ENCODE measurements around the gene DDX49. TPM values are rescaled to one million over a fixed set of nuclear protein-coding genes. Genes with fewer than 3 reads are reported as not detected.

DDX49 gene, protein sequence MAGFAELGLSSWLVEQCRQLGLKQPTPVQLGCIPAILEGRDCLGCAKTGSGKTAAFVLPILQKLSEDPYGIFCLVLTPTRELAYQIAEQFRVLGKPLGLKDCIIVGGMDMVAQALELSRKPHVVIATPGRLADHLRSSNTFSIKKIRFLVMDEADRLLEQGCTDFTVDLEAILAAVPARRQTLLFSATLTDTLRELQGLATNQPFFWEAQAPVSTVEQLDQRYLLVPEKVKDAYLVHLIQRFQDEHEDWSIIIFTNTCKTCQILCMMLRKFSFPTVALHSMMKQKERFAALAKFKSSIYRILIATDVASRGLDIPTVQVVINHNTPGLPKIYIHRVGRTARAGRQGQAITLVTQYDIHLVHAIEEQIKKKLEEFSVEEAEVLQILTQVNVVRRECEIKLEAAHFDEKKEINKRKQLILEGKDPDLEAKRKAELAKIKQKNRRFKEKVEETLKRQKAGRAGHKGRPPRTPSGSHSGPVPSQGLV
- total RNA-seq: 56.9 and 80.1 TPM in 2 replicates

DNA sequence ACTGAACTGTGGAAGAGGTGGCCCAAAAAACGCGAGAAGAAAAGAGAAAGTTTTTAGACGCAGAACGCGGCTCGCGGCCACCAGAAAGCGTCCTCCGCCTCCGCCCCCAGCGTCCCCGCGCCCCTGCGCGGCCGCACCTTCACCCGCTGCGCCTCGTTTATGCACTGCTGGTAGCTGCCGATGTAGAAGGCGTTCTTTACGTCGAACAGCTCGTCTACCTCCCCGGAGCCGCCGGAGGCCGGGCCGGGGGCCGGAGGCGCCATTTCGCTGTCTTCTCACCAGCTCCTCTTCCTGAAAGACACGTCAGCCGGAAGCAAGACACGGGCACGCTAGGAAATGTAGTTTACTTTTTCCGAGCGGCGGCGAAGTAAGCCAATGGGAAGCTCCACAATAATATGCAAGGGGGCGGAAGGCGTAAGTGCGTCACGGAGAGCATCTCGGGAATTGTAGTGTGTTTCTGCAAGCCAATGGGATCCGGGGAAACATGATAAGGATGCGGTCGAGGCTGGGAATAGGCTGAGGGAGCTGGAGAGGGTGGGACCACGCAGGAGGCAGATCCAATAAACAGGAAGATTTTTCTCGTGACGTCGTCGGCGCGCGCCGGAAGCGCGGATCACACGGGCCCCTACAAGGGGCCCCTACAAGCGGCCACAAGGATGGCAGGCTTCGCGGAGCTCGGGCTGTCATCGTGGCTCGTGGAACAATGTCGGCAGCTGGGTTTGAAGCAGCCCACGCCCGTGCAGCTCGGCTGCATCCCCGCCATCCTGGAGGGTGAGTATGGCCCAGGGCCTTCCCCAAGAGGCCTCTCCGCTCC lies at the start of gene DDX49, which contains the start of gene COPE:
DDX49 (plus strand) TSS at position 630 of the 814 bp plus-strand sequence; CDS start at position 657, 27 bp downstream.
COPE (minus strand) TSS at position 302 of the 814 bp plus-strand sequence; CDS start at position 263, 39 bp downstream.

DNA sequence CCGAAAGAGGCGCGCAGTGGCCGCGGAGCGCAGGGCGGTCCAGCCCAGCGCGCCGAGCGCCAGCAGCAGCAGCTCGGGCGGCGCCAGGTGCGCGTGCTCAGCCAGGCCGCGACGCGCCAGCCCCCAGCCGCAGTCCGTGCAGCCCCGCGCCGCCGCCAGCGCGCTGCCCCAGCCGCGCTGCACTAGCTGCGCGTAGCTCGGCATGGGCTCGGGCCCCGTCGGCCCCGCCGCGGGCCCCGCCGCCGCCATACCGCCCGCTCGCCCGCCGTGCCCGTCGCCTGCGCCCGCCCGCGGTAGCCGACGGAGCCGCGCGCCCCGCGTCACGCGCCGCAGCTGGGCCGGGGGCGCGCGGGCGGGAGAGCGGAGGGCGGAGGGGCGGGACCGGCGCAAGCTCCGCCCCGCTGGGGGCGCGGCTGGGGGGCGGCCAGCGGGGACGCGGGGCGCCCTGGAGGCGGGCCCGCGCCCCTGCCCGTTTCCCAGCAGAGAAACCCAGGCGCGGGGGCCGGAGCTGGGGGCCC lies 23.6 kb upstream of the DDX49 start, which contains the start of gene CERS1:
CERS1 (minus strand) TSS at position 335 of the 518 bp plus-strand sequence; CDS start at position 249, 86 bp downstream.

DNA sequence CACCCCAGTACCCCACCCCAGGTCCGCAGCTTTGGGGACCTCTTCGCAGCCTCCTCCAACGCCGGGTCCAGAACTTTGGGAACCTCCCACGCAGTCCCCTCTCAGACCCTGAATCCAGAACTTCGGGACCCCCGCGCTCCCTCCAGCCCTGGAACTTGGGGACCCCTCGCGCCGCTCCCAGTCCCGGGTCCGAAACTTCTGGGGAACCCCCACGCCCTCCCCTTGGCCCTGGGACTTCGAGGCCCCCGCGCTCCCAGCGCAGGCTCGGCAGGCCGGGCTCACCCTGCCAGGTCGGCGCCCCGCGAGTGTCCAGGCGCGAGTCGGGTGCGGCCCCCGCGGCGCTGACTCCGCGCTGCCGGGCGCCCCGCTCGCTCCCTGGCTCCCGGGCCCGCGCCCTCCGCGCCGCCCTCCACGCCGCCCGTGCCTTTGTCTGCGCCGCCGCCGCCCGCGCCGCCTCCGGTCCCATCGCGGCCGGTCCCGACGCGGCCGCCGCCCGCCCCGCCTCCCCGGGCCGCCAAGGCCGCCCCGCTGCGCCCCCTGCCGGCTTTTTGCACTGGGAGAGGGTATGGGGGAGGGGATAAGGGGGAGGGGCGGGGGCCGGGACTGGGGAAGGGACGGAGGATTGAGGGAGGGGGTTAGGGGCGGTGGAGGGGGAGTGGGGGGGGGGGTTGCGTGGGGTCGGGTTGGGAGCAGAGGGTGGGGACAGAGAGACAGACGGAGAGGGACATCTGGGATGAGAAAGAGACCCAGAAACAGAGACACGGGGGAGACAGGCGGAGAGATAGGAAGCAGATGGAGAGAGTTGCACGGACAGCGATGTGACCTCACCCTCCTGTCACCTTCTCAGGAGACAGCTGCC lies 21.5 kb downstream of the DDX49 start, which contains the start of gene HOMER3:
HOMER3 (minus strand) TSS at position 449 of the 859 bp plus-strand sequence. CDS start 2,235 bp downstream, outside the sequence.

Other genes with a start within 250 kb of the DDX49 start
- gene CRTC1, start 236.0 kb upstream of the DDX49 start, total RNA-seq: 1.6 and 2.8 TPM in 2 replicates
- 1.3 and 5.7 TPM in 2 replicates for gene COMP, start 128.4 kb upstream of the DDX49 start, total RNA-seq
- gene UPF1, start 87.8 kb upstream of the DDX49 start, total RNA-seq: 41.5 and 54.9 TPM in 2 replicates
- gene CERS1, start 23.6 kb upstream of the DDX49 start, total RNA-seq: 0.85 and 2.7 TPM in 2 replicates
- 167 and 229 TPM in 2 replicates for gene COPE, start 328 bp upstream of the DDX49 start, total RNA-seq
- 51.9 and 72.1 TPM in 2 replicates for gene HOMER3, start 21.5 kb downstream of the DDX49 start, total RNA-seq
- gene SUGP2, start 113.8 kb downstream of the DDX49 start, total RNA-seq: 23.3 and 27.3 TPM in 2 replicates
- 25.1 and 27.7 TPM in 2 replicates for gene ARMC6, start 113.9 kb downstream of the DDX49 start, total RNA-seq
- 4.4 and 5.7 TPM in 2 replicates for gene SLC25A42, start 144.3 kb downstream of the DDX49 start, total RNA-seq
- gene TMEM161A, start 218.8 kb downstream of the DDX49 start, total RNA-seq: 28.9 and 31.7 TPM in 2 replicates